KOPT-K1 (cell line): ENCODE measurements around the gene C11orf54.

Experiments used
- H3K27ac ChIP-seq: fragments of 200-600 bp; sonication (generic); 2 replicates; pipeline ENCODE4 v1.5.1; 2016; ENCODE audit warnings: antibody characterized with exemption, mild to moderate bottlenecking, low read depth, low read length; ENCODE audit not compliant: poor library complexity, severe bottlenecking
- H3K36me3 ChIP-seq: fragments of 200-600 bp; sonication (generic); 2 replicates; pipeline ENCODE4 v1.5.1; 2017; ENCODE audit warnings: antibody characterized with exemption, mild to moderate bottlenecking, low read length, moderate library complexity; ENCODE audit not compliant: insufficient read depth
- H3K9me3 ChIP-seq: fragments of 200-600 bp; sonication (generic); 2 replicates; pipeline ENCODE4 v1.5.1; 2017; ENCODE audit warnings: antibody characterized with exemption, low read length, mild to moderate bottlenecking; ENCODE audit not compliant: insufficient read depth, poor library complexity, severe bottlenecking

The C11orf54 gene

GRCh38 chr11:93741094-93741881, at the start of gene C11orf54, which contains the start of gene TAF1D:
Gene C11orf54 (plus strand): TSS chr11:93741672. CDS start chr11:93747394, 5,722 bp downstream.
Gene TAF1D (minus strand): TSS chr11:93741495. CDS start chr11:93739304, 2,191 bp downstream.
- Histone ChIP-seq H3K27ac (peak within 1 kb of the TSS; percentile 94), H3K9me3 (no peaks in the 10 kb centered on the region), H3K36me3 (peaks cover 51% of the 10 kb centered on the region)

GRCh38 chr11:93694109-93694508, 47.4 kb upstream of the C11orf54 start:
- H3K27ac ChIP-seq: no peak overlapping the region
- H3K36me3 ChIP-seq: peaks cover 98% of the 10 kb centered on the region
- H3K9me3 ChIP-seq: no peaks in the 10 kb centered on the region

DNA sequence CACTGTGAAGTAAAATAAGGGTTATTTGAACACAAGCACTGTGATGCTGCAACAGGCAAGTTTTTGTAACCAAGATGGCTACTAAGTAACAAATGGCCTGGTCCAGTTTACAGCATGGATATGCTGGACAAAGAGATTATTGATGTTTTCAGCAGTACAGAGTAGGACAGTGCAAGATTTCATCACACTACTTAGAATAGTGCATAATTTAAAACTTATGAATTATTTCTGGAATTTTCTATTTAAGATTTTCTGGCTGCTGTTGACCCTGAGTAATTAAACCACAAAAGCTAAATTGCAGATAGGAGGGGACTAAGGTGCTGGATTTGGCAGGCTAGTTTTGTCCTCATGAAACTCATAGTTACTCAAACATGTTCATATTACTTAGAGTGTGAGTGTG, 46.9 kb upstream of the C11orf54 start:
- Histone ChIP-seq H3K36me3 (peaks cover 98% of the 10 kb centered on the region), H3K27ac (no peak overlapping the region), H3K9me3 (no peaks in the 10 kb centered on the region)

DNA sequence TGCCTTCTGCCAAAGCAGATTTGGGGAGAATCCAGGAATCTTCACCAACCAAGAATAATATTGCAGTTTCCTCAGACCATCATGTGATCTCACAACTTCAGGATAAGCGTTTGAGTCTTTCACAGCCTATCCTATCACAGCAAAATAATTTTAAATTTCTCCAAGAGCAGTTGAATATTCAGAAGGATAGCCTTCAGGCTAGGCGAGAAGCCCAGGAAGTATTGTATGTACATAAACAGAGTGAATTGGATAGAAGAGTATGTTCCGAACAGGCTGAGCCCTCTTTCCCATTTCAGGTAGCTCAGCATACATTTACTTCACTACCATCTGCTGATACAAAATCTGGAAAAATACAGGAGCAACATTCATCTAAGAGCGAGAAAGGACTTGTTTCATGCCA, 43.9 kb upstream of the C11orf54 start:
- Histone ChIP-seq H3K9me3 (no peaks in the 10 kb centered on the region), H3K27ac (no peak overlapping the region), H3K36me3 (peaks cover 99% of the 10 kb centered on the region)

DNA sequence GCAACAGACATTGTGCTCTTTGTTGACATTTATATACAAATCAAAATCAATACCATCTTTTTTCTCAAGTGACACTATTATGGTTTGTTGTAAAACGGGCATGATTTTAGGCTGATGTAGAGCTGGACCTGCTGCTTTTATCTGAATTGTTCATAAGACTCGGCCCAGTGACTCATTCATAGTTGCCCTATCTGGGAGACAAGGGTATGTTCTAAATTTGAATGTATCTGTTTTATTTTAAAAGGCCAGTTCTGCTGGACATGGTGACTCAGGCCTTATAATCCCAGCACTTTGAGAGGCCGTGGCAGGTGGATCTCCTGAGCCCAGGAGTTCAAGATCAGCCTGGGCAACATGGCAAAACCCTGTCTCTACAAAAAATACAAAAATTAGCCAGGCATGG, 40.6 kb upstream of the C11orf54 start:
- H3K9me3 ChIP-seq: no peaks in the 10 kb centered on the region
- H3K27ac ChIP-seq: no peak overlapping the region
- H3K36me3 ChIP-seq: peaks cover 100% of the 10 kb centered on the region

DNA sequence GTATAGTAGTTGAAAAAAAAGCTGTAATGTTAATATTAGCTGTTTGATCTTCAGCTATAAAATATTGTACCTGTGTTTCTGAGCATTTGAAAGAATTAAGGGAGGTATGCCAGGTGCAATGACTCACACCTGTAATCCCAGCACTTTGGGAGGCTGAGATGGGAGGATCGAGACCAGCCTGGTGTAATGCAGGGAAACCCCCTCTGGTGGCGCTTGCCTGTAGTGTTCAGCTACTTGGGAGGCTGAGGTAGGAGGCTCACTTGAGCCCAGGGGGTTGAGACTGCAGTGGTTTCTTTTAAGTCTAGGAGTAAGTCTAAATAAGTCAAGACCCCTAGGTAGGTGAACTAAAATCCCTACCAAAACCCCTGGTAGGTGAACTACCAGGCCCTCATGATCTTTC, 37.2 kb upstream of the C11orf54 start:
- Histone ChIP-seq H3K27ac (no peak overlapping the region), H3K9me3 (peaks cover 19% of the 10 kb centered on the region), H3K36me3 (peaks cover 99% of the 10 kb centered on the region)

GRCh38 chr11:93710239-93710638, 31.2 kb upstream of the C11orf54 start:
- Histone ChIP-seq H3K36me3 (peaks cover 99% of the 10 kb centered on the region), H3K27ac (no peak overlapping the region), H3K9me3 (peaks cover 41% of the 10 kb centered on the region)

DNA sequence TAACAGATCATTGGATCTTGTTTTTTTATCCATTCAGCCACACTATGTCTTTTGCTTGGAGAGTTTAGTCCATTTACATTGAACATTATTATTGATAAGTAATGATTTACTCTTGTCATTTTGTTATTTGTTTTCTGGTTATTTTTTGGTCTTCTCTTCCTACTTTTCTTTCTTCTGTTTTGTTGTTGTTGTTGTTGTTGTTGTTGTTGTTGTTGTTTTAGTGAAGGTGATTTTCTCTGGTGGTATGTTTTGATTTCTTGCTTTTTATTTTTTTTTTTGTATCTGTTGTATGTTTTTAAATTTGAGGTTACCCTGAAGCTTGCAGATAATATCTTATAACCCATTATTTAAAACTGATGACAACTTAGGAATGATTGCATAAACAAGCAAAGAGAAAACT, 28.8 kb upstream of the C11orf54 start:
- no peak overlapping the region for H3K27ac ChIP-seq
- peaks cover 37% of the 10 kb centered on the region for H3K9me3 ChIP-seq
- peaks cover 99% of the 10 kb centered on the region for H3K36me3 ChIP-seq

- H3K27ac ChIP-seq: no peak overlapping the region
- H3K36me3 ChIP-seq: peaks cover 89% of the 10 kb centered on the region
Observed at GRCh38 chr11:93715797-93716396, 25.6 kb upstream of the C11orf54 start.

GRCh38 chr11:93717501-93717900, 24.0 kb upstream of the C11orf54 start:
- Histone ChIP-seq H3K9me3 (no peaks in the 10 kb centered on the region), H3K36me3 (peaks cover 89% of the 10 kb centered on the region), H3K27ac (no peak overlapping the region)

More at GRCh38 chr11:93715797-93716396, 25.6 kb upstream of the C11orf54 start:
- H3K9me3 ChIP-seq: peaks cover 6% of the 10 kb centered on the region

GRCh38 chr11:93718057-93718563, 23.4 kb upstream of the C11orf54 start:
- H3K27ac ChIP-seq: peak overlapping the region; percentile 43
- H3K36me3 ChIP-seq: peaks cover 89% of the 10 kb centered on the region
- H3K9me3 ChIP-seq: no peaks in the 10 kb centered on the region

GRCh38 chr11:93719310-93719709, 22.2 kb upstream of the C11orf54 start:
- Histone ChIP-seq H3K27ac (no peak overlapping the region), H3K9me3 (no peaks in the 10 kb centered on the region), H3K36me3 (peaks cover 89% of the 10 kb centered on the region)

- Histone ChIP-seq H3K9me3 (no peaks in the 10 kb centered on the region), H3K36me3 (peaks cover 89% of the 10 kb centered on the region), H3K27ac (no peak overlapping the region)
Observed at GRCh38 chr11:93720522-93720921, 20.9 kb upstream of the C11orf54 start.

GRCh38 chr11:93724089-93724488, 17.4 kb upstream of the C11orf54 start:
- H3K36me3 ChIP-seq: peaks cover 92% of the 10 kb centered on the region
- no peaks in the 10 kb centered on the region for H3K9me3 ChIP-seq
- no peak overlapping the region for H3K27ac ChIP-seq

DNA sequence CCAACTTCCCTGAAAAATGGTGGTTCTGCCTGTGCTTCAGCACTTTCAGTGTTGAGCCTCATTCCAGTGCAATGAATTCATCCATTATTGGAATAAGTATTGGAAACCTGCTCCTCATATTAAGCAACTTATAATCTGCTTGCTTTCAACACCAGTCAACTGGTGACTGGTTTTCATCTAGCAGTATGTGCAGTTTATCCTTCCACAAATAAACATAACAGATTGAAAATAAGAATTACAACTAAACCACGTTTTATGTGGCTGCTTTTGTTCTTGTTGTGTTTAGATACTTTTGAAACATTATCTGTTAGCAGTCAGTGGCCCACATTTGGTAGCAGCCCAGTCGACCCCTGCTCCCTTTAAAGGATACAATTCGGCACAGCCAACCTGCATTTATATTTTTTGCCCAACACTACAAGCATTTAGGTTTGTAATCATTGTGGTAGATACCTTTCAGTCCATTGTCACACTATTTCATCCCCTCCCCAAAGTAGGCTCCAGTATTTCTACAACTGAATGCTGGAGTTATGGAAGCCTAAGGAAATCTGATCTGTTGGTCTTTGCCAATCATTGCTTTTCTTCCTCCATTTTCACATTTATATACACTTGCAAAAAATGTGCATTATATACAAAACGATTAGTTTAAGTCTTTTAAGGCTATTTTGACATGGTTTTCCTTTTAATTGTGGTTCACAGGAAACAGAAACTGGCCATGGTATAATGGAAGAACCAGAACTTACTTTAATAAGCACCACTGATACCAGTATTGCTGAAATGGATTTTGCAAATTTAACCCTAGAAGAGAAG, 13.3 kb upstream of the C11orf54 start:
- Histone ChIP-seq H3K27ac (no peak overlapping the region), H3K36me3 (peaks cover 99% of the 10 kb centered on the region), H3K9me3 (no peaks in the 10 kb centered on the region)
